Coronary artery (tissue), 2 donors: Measurements from ENCODE around the gene FAAP20.

Source experiments
- DNase-seq: peaks from one replicate; pipeline ENCODE4 v3.0.0-alpha.2; 2017; ENCODE audit warnings: low spot score
- H3K27ac ChIP-seq, 2 donors: fragments of 200-600 bp; sonication (generic); one replicate each; pipeline ENCODE4 v1.5.1; 2016 to 2019
- H3K4me3 ChIP-seq: fragments of 200-600 bp; sonication (generic); 2 replicates; pipeline ENCODE4 v1.5.1; 2016; ENCODE audit warnings: mild to moderate bottlenecking, moderate library complexity
- TF ChIP-seq, protein P1 (sequence below): fragments of 200-600 bp; sonication (generic); IDR thresholded peaks from one replicate; pipeline ENCODE4 v1.5.1; 2019; ENCODE audit warnings: antibody characterized with exemption

FAAP20 gene, protein sequence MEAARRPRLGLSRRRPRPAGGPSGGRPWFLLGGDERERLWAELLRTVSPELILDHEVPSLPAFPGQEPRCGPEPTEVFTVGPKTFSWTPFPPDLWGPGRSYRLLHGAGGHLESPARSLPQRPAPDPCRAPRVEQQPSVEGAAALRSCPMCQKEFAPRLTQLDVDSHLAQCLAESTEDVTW

GRCh38 chr1:2194319-2194897, at the start of gene FAAP20:
FAAP20 (minus strand) TSS chr1:2194772; CDS start chr1:2194749, 23 bp downstream.
- TF ChIP-seq, protein P1, sequence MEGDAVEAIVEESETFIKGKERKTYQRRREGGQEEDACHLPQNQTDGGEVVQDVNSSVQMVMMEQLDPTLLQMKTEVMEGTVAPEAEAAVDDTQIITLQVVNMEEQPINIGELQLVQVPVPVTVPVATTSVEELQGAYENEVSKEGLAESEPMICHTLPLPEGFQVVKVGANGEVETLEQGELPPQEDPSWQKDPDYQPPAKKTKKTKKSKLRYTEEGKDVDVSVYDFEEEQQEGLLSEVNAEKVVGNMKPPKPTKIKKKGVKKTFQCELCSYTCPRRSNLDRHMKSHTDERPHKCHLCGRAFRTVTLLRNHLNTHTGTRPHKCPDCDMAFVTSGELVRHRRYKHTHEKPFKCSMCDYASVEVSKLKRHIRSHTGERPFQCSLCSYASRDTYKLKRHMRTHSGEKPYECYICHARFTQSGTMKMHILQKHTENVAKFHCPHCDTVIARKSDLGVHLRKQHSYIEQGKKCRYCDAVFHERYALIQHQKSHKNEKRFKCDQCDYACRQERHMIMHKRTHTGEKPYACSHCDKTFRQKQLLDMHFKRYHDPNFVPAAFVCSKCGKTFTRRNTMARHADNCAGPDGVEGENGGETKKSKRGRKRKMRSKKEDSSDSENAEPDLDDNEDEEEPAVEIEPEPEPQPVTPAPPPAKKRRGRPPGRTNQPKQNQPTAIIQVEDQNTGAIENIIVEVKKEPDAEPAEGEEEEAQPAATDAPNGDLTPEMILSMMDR, result no peak
- no peak for DNase-seq
- Histone ChIP-seq H3K4me3 (peak within 1 kb of the TSS; percentile 88), H3K27ac (peak within 1 kb of the TSS; percentile 88 to 92)

- Histone ChIP-seq H3K27ac (peak overlapping the region; percentile 3 to 49), H3K4me3 (peak overlapping the region; percentile 50)
- DNase-seq, result peak; percentile 70
- TF ChIP-seq, protein P1, result no peak
These were observed 48.5 kb upstream of the FAAP20 start for GRCh38 chr1:2242814-2243725.

GRCh38 chr1:2241820-2242219, 47.2 kb upstream of the FAAP20 start:
- Histone ChIP-seq H3K4me3 (peak overlapping the region; percentile 32), H3K27ac (peak overlapping the region; percentile 18 to 38)
- TF ChIP-seq, protein P1, result no peak
- DNase-seq, result peak; percentile 67

GRCh38 chr1:2240270-2241156, 45.9 kb upstream of the FAAP20 start:
- H3K4me3 ChIP-seq, result peak overlapping the region; percentile 63
- TF ChIP-seq, protein P1, result no peak
- DNase-seq, result peak; percentile 91
- H3K27ac ChIP-seq, result peak overlapping the region; percentile 65 to 100

- peak; percentile 73 for DNase-seq
- H3K4me3 ChIP-seq, result peak overlapping the region; percentile 63
These were observed 44.9 kb upstream of the FAAP20 start for GRCh38 chr1:2239384-2239985.

More at GRCh38 chr1:2239384-2239985, 44.9 kb upstream of the FAAP20 start:
- TF ChIP-seq, protein P1, result no peak
- H3K27ac ChIP-seq, result peak overlapping the region; percentile 65 to 100
